ENCODE results near the gene GGTLC2.
"Not testable (repeated sequence)": the region's sequence is repeated elsewhere in the genome, so short reads cannot be mapped to it uniquely, and the experiment has no call there.

The GGTLC2 gene

GRCh38 chr22:22644314-22644713 lies at the start of gene GGTLC2:
Gene GGTLC2, plus strand, starts transcription at chr22:22644614. Its CDS starts 1,732 bp downstream, at chr22:22646346.
- not testable (repeated sequence) for DNase-seq

DNA sequence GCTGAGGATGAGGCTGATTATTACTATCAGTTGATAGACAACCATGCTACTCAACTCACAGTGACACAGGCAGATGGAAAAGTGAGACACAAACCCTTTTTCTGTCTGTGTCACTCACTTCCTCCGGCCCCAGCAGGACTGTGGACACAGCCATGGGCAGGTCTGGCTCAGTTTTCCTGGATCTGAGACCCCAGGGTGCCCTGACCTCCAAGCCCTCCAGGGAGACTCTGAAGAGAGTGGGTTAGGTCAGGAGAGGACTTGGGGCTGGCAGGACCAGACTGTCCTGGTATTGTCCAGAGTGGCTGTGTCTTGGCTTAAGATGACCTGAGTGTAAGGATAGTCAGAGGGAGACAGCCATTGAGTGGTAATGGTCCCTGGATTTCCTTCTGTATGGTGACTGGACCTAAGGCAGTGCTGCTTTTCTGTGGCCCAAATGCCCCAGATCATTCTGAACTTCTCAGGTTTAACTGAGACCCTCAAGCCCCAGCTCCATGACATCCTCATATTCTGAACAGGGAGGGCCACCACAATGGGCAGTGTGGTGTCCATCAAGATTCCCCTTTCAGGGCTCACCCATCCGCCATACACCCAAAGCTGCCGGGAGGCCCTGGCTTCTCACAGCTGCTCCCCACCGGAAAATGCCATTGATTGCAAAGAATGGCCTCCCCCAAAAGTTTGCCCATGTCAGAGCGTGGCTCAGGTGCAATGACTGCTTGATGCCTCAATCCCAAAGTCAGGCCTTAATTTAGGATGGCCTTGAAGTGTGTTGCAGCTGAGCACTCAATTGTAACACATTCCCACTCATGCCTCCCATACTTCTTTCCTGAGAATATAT lies 49.2 kb upstream of the GGTLC2 start:
- no peak for DNase-seq

DNA sequence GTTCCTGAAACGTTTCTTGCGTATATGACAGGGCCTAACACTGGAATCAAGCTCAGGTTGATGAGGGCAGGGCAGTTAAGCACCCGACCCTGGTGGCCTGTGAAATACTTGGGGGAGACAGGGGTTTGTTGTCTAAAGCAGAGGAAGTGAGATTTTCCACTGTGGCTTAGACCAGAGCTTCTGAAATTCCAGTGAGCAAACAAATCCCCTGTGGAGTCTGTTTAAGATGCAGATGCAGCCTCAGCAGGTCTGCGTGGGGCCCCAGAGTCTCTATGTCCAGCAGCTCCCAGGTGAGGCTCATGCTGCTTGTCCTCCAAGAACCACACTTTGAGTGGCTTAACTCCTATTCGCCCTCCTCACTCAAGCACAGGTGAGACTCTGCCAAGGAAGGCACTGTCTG lies 46.3 kb upstream of the GGTLC2 start:
- DNase-seq, result peak; percentile 61

DNA sequence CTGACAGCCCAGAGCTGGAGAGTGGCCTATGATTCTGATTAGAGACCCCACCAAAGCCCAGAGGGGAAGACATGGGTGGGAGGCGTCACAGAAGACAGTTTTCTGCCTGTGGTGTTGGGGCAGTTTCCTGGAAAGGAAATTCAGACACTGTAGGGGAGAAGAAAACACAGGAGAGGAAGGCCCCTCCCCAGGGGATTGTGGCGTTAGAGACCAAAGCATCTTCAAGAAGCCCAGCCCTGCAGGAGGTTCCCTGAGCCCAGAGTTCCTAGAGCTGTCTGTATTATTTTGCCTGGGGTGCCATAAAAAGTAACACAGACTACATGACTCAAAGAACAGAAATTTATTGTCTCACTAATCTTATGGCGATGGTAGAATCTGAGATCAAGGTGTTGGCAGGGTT lies 45.2 kb upstream of the GGTLC2 start:
- no peak for DNase-seq

GRCh38 chr22:22600531-22601261 lies 43.7 kb upstream of the GGTLC2 start:
- DNase-seq, result no peak

DNA sequence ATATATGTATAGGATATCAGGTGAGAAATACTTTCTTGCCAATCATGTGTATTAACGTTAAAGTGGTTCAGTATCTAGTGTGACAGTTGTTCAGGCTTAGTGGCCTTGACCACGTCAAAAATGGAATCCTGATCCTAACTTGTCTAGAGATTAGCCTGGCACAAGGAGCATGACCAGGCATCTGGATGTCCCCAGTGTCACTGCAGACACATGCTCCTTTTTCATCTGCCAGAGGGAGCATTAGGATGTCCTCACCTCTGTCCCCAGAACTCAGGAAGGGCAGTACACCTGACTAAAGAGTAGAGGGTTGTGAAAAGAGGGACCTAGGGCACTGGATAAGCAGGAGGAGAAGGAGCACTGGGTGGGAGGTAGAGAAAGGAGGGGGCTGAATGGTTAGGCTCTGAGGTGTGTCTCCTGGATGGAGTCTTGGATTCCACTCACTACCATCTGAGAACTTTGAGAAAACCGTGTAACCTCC lies 40.9 kb upstream of the GGTLC2 start:
- no peak for DNase-seq

DNA sequence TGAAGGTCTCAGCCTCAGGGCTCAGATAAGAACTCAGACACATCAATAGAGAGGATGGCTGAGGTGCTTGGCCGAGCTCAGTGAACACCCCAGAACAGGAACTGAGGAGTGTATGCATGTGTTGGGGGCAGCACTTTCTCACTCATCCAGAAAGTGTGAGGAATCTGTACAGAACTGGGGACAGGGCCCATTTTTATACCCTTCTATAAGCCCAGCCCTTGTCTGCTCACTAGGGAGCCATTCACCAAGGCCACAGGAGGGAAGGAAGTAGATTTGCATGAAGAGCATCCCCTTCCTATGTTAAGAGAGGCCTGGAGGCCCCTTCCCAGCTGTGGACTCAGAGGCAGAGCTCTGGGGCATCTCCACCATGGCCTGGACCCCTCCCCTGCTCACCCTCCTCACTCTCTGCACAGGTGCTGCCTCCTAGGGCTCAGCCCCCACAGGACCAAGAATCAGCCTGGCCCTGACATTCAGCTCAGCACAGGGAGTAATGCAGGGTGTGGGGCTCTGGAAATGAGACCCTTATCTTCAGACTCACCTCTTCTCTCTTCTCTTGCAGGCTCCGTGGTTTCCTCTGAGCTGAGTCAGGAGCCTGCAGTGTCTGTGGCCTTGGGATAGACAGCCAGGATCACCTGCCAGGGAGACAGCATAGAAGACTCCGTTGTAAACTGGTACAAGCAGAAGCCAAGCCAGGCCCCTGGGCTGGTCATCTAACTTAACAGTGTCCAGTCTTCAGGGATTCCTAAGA lies 39.9 kb upstream of the GGTLC2 start:
- no peak for DNase-seq

GRCh38 chr22:22605074-22605404 lies 39.4 kb upstream of the GGTLC2 start:
- no peak for DNase-seq

GRCh38 chr22:22608022-22608421 lies 36.4 kb upstream of the GGTLC2 start:
- not testable (repeated sequence) for DNase-seq

DNA sequence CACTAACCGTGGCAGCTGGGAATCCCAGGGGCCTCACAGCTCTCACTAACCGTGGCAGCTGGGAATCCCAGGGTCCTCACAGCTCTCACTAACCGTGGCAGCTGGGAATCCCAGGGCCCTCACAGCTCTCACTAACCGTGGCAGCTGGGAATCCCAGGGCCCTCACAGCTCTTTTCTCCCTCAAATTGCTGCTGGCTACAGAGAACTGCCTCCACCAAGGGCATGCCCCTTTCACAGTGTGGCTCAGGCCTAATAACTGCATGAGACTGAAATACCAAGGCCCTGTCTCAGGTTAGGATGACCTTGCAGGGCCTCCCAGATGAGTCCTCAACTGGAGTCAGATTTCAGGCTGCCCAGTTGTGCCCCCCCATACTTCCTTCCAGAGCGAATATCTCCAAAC lies 35.1 kb upstream of the GGTLC2 start:
- DNase-seq, result no peak

GRCh38 chr22:22612516-22612915 lies 31.9 kb upstream of the GGTLC2 start:
- DNase-seq, result no peak

DNA sequence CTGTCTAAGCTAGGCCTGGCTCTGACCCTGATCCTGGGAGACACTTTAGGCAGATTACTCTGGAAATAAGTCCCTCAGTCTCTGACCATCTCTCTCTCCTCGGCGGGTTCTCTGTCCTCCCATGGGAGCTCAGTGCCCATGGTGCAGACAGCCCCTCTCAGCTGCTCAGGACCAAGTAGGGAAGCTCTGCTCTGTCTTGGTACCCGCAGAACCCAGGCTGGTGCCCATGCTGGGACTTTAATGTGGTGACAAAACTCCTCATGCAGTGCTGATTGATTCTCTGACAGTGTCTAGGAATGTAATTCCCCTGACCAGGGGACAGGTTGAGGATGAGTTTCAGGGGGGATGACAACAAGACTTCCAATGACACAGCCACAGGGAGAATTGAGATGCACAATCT lies 30.3 kb upstream of the GGTLC2 start:
- DNase-seq, result no peak

GRCh38 chr22:22616636-22617035 lies 27.8 kb upstream of the GGTLC2 start:
- DNase-seq, result no peak

DNA sequence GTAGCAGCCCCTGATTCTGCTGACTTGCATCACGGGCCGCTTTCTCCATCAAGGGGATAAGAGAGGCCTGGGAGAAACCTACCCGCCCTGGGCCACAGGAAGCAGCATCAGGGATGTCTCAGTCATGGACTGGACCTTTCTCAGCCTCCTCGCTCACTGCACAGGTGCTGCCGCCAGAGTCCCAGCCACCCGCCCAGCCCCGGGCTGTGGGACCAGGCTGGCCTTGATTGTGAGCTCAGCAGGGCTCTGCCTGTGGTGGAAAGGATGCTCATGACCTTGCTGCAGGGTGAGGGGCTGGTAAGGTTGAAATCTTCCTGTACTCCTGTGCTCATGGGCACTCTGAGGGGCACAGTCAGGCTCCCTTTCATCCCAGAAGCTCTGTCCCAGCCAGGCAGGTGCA lies 26.0 kb upstream of the GGTLC2 start:
- no peak for DNase-seq

DNA sequence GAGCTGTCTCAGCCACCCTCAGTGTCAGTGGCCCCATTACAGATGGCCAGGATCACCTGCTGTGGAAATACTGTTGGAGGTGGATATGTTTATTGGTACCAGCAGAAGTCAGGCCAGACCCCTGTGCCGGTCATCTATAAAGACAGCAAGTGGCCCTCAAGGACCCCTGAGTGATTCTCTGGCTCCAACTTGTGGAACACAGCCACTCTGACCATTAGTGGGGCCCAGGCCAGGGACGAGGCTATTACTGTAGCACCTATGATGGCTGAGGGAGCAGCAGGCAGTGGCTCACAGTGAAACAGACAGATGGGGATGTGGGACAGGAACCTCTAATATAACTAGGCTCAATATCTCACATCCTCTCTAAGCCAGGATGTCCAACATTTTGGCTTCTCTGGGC lies 25.5 kb upstream of the GGTLC2 start:
- no peak for DNase-seq

DNA sequence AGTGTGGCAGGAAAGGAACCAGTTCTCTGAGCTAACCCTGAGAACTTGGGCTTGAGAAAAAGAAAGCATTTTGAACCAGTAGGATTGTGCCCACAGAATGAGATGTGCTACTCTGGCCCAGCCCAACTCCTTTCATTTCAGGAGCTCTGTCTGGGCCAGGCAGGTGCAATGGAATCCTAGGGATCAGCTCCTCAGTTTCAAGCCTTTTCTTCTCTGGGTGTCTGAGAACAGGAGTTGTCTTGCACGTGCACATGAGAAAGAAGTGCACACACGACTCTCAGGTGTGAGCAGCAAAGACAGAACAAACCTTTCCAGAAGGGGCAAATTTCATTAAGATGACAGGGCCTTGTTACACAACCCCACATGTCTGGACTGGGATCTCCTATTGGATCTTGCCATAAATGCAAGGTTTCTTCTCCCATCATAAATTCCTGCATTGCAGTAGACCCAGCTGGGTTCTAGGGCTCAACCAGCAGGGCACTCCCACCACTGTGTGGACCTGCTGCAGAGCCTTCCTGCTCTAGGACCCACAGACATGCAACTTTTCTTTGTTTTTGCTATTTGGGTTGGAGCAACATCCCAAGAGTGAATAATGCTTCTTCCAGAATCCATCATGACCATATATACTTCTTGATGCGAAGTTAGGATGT lies 24.5 kb upstream of the GGTLC2 start:
- DNase-seq, result no peak

DNA sequence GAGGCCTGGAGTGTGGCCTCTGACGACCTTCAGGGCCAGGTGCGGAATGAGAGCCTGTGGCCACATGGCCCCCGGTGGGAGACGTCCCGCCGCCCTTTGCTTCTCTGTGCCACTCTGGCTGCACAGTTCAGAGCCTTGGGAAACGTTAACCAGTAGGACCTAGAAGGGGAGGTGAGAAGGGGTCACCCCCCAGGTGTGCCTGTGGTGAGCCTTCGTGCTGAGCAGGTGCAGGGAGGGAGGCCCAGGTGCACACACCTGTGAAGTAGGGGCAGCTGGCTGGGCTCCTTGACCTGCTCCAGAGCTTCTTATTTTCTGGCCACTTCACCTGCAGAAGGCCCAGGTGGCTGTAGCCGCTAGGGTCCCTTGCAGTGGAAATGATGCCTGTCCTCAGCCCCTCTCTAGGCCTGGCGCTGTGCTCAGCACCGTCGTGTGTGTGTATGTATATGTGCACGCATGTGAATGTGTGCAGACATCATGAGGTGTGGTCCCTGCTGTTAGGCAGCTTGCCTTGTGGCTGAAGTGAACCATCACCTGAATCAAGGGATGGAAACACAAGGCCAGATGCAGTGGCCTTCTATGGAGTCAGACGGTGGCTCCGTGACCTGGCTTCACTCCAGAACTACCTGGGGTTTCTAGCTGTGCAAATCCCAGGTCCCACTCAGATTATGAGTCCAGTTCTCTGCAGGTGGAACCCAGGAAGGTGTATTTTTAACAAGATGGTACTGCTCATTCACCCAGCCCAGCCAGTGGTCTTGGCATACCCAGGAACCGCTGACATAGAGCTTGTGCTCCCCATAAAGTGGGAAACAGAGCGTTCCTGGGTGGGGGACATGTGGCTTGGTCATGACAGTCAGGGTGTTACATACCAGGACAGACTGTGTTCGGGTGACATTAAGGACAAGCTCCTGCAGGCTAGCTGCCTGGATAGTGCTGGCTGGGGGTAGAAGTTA lies 15.6 kb upstream of the GGTLC2 start:
- not testable (repeated sequence) for DNase-seq

DNA sequence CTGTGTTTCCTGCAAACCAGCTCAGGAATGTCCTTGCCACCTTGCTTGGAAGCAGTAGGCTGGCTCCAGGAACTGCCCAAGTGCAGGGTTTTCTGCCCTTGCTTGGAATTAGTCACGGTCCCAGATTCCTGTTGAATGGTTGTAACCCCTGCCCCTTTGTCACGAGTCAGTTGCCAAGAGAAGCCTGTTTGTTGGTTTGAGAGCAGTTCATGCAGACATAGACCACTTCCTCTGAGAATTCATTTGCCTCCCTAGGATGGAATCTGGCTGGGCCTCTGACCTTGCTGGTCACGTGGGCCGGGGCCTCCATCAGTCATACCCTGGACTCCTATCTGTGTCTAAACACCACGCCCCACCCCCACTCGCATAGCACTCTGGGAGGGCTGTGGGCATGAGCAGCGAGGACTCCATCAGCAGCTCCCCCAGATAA lies 13.2 kb upstream of the GGTLC2 start:
- not testable (repeated sequence) for DNase-seq

DNA sequence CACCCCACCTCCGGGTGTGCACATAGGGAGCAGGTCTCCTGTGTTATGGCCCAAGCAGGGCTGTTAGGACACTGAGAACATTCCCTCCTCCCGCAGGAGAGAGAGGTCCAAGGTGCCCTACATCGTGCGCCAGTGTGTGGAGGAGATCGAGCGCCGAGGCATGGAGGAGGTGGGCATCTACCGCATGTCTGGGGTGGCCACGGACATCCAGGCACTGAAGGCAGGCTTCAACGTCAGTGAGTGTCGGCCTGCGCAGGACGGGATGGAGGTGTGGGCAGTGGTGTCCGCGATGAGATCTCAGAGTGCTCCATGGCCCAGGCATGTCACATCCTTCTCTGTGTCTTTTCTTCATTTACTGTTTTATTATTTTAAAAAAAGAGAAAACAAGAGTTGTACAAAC lies 12.2 kb upstream of the GGTLC2 start:
- not testable (repeated sequence) for DNase-seq

DNA sequence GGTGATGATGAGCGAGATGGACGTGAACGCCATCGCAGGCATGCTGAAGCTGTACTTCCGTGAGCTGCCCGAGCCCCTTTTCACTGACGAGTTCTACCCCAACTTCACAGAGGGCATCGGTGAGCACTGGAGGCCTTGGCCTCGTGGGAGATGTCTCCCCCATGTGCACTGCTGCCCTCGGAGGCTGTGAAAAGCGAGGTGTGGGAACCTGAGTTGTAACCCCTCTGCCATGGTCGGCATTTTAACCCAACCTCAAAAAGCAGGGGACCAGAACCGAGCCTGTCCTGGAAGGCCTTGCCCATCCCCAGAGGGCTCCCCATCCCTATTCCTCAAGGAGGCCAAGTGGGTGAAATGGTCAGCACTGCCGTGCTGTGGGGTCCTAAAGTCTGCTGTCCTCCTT lies 10.9 kb upstream of the GGTLC2 start:
- not testable (repeated sequence) for DNase-seq

- peak; percentile 11 for DNase-seq
These were observed 8.2 kb upstream of the GGTLC2 start for GRCh38 chr22:22636260-22636659.

GRCh38 chr22:22638313-22638712 lies 6.1 kb upstream of the GGTLC2 start:
- peak; percentile 23 for DNase-seq
